ENCODE results near the gene MALT1. TPM values are rescaled to one million over a fixed set of nuclear protein-coding genes. Genes with fewer than 3 reads are reported as not detected.
"Not testable (repeated sequence)": the region's sequence is repeated elsewhere in the genome, so short reads cannot be mapped to it uniquely, and the experiment has no call there.

The MALT1 gene
- total RNA-seq, 1 donor from 2014 or later: 34.4 TPM

GRCh38 chr18:58776541-58776940 is 105.3 kb downstream of the MALT1 start:
- not testable (repeated sequence) for ATAC-seq

GRCh38 chr18:58777471-58777870 is 106.2 kb downstream of the MALT1 start:
- ATAC-seq: no peak

DNA sequence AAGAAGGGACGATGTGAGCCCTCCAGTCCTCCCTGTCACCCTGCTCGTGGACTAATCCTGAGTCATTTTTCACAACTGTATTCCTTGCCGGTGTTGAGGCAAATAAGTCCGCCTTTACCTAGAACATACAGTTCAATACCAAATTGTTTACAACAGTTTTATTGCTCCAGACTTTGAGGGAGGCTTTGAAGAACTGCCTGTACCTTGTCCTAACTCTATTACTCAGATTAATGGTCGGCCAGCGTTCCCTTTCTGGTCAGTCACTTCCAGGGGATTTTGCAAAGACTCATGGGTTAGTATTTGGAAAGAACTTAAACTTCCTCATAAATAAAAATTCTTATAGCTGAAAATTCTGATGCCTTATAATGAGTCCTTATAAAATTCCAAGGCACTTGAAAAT is 108.3 kb downstream of the MALT1 start:
- no peak for ATAC-seq

GRCh38 chr18:58780045-58780444 is 108.8 kb downstream of the MALT1 start:
- no peak for ATAC-seq

GRCh38 chr18:58781627-58782194 is 110.4 kb downstream of the MALT1 start:
- ATAC-seq: peak; percentile 79

GRCh38 chr18:58784601-58785137 is 113.4 kb downstream of the MALT1 start:
- ATAC-seq: no peak

GRCh38 chr18:58785171-58785805 is 114.0 kb downstream of the MALT1 start:
- peak; percentile 91 for ATAC-seq

- no peak for ATAC-seq
Measured at GRCh38 chr18:58785870-58786269, 114.6 kb downstream of the MALT1 start.

DNA sequence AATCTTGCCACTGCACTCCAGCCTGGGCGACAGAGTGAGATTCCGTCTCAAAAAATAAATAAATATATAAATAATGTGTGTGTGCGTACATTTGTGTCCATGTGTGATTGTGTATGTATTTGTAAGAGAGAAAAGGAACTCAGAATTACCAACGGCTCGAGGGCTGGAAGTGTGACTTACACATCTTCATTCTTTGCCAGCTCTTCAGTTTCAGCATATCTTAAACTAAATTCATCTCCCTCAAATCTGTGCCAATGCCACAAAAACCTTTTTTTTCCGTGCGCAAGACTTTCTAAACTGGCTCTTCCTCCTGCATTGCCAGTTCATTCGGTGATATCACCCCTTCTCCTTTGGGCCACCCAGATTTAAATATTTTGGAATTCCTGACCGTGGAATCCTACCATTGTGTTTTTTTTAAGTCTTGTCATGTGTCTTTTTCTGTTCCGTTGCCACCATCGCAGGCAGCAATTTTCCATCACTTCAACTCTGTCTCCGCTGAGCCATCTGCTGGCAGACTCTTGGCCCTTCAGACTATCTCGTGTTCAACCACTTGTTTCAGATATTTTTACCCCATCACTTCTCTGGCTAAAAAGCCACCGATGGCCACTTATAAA is 116.4 kb downstream of the MALT1 start:
- ATAC-seq: no peak

GRCh38 chr18:58788470-58788869 is 117.2 kb downstream of the MALT1 start:
- ATAC-seq: no peak

DNA sequence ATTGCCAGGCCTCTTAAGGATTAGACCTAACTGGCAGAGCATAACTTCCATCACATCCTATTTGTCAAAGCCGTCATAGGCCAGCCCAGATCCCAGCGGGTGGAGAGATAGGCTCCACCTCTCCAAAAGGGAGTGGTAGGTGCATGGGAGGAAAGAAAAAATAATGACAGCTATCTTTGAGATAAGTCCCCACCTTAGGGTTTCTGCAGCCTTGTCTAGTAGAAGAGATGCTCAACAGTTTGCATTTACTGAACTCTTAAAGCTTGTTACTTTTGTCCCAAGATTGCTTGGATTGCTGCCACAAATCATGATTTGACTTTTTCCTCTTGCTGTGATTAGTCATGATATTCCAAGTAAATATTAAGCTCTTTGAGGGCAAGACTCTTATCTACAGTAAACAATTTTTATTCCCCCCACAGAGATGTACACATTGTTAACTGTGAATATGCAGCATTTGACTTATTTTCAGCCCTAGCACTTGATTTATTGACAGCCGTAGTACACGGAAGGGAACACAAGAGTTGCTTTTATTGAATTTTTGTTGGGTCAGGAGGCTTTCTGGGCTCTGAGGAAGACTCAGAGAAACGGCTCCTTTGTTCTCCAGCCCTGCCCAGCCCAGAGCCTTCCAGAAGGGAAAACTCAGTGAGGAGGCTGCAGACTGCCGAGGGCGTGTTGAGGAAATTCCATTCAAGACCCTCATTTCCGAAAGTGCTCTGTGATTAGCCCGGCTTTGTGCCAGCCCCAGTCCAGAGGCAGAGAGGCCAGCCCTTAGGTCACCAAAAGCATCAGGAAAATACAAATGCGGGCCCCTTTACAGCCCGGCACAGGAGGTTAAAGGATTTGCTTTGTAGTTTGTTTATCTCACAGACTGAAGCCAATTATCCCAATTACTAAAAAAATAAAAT is 118.0 kb downstream of the MALT1 start:
- no peak for ATAC-seq

DNA sequence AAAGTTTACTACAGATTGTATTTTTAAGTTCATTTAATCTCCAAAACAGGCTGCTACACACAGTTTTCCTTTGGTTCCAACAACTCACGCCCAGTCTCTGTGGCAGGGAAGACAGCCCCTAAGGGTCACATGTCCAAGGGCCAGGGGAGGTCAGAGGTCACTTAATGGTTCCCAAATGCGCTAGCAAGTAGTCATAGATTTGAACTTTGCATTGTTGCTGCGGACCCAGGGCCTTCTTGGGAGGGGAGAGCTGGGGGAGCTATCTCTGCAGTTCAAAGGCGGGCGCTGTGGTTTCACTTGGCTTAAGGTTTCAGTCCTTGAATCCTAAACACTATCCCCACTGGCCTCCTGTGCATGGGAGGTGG is 118.6 kb downstream of the MALT1 start:
- ATAC-seq: no peak

GRCh38 chr18:58792086-58792485 is 120.8 kb downstream of the MALT1 start:
- peak; percentile 25 for ATAC-seq

GRCh38 chr18:58793361-58793760 is 122.1 kb downstream of the MALT1 start:
- ATAC-seq: peak; percentile 79

- no peak for ATAC-seq
Measured at GRCh38 chr18:58796220-58796619, 125.0 kb downstream of the MALT1 start.

DNA sequence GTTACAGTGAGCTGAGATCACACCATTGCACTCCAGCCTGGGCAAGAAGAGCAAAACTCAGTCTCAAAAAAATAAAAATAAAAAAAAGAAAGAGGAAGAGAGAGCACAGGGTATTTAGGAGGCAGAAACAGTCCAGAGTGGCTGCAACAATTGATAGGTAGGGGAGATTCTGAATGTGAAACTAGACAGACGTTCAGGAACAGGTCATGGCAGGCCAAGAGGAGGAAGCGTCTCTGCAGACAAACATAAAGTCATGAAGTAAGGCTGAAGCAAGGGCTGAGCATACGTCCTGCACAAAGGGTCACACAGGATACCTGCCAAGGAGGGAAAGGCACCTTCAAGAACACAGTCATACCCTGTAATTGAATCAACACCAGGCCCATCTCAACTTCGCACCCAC is 129.3 kb downstream of the MALT1 start:
- peak; percentile 84 for ATAC-seq

- ATAC-seq: no peak
Measured at GRCh38 chr18:58802959-58803358, 131.7 kb downstream of the MALT1 start.

DNA sequence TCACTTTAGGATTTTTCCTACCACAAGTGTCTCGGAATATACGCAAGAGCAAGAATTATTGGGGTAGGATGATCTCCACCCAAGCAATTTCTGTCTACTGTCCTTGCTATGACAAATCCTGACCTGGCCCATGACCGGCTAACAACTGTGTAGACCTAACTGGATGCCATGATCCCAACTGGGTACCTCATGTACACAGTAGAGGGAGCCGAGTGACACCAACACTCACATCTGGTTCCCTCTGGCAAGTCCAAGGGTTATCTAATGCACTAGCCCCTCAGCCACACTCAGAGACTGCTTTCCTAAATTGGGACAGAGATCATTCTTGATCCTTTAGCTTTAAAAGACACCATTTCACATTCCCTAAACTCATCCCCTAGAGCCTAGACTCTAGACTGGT is 132.7 kb downstream of the MALT1 start:
- no peak for ATAC-seq

Other genes starting within 250 kb of the MALT1 start
- 0.12 TPM for gene ALPK2, start 42.4 kb upstream of the MALT1 start, total RNA-seq
- gene ZNF532, start 193.4 kb downstream of the MALT1 start, total RNA-seq: 28.3 TPM